Measurements from ENCODE around the gene ADRM1. TPM values are rescaled to one million over a fixed set of nuclear protein-coding genes. Genes with fewer than 3 reads are reported as not detected.

ADRM1 gene
- total RNA-seq, 2 experiments from 2014 or later = 40.8 to 44.3 TPM

DNA sequence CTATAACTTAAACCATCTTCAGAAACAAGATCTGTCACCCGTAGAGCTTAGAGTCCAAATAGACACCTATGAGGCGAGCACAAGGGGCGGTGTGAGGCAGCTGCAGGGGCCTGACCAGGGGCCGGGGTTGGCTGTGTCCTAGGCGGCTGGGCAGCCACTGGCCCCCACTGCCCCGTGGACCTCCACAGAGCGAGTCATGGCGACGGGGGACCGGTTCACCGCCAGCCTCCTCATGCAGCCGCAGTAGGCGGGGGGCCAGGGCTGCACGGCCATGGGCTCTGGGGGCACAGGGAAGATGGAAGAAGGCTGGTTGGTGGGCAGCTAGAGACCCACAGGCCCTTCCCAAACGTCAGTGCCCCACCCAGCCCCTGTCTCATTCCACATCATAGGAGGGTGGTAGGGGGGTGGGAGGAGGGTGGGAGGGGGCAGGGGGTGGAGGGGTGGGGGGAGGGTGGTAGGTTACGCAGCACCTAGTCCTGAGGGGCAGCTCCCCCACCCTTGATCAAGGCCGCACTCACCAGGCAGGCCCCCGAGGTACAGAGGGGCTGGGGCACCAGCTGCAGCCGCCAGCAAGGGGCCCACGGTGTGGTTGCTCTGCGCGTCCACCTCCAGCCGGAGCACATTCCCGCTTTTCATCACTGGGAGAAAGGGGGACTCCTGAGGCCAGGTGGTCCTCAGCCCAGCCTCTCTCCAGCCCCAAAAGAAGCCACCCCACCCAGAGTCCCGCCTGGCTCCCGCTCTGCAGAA is 6.6 kb downstream of the ADRM1 start:
- Mint-ChIP-seq H3K4me3 (no peak overlapping the region), H3K27ac (no peak overlapping the region), H3K36me3 (ENCODE audit: low read depth) (peaks cover 38% of the 10 kb centered on the region), H3K27me3 (no peaks in the 10 kb centered on the region), H3K4me1 (ENCODE audit: low read depth) (peaks cover 11% of the 10 kb centered on the region), H3K9me3 (no peaks in the 10 kb centered on the region)
- DNase-seq = no peak
- peaks cover 22% of the 10 kb centered on the region for H3K4me1 ChIP-seq (ENCODE audit: insufficient read depth, low read length)
- TF ChIP-seq, protein P1, sequence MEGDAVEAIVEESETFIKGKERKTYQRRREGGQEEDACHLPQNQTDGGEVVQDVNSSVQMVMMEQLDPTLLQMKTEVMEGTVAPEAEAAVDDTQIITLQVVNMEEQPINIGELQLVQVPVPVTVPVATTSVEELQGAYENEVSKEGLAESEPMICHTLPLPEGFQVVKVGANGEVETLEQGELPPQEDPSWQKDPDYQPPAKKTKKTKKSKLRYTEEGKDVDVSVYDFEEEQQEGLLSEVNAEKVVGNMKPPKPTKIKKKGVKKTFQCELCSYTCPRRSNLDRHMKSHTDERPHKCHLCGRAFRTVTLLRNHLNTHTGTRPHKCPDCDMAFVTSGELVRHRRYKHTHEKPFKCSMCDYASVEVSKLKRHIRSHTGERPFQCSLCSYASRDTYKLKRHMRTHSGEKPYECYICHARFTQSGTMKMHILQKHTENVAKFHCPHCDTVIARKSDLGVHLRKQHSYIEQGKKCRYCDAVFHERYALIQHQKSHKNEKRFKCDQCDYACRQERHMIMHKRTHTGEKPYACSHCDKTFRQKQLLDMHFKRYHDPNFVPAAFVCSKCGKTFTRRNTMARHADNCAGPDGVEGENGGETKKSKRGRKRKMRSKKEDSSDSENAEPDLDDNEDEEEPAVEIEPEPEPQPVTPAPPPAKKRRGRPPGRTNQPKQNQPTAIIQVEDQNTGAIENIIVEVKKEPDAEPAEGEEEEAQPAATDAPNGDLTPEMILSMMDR (IDR thresholded peaks at IDR 0.05) = no peak
- H3K27ac ChIP-seq (ENCODE audit: low read depth in 1 of 2, low read length in 2 of 2) = no peak overlapping the region
- H3K36me3 ChIP-seq (ENCODE audit: insufficient read depth, low read length) = peaks cover 47% of the 10 kb centered on the region
- H3K27me3 ChIP-seq (ENCODE audit: control insufficient read depth in 1 of 2, insufficient read depth in 2 of 2, low read length in 2 of 2) = no peaks in the 10 kb centered on the region
- ChIA-PET POLR2A (no interaction called here), CTCF (no interaction called here)
- H3K4me3 ChIP-seq (ENCODE audit: low read length) = no peak overlapping the region
- intact Hi-C loops (cut with DNase I, micrococcal nuclease) = no loop called here
- no peak for ATAC-seq (ENCODE audit: poor library complexity)
- H3K9me3 ChIP-seq (ENCODE audit: control insufficient read depth in 1 of 2, insufficient read depth in 1 of 2, low read length in 2 of 2) = no peaks in the 10 kb centered on the region

GRCh38 chr20:62309947-62310756 is 7.4 kb downstream of the ADRM1 start:
- Histone ChIP-seq H3K27ac (ENCODE audit: low read depth in 1 of 2, low read length in 2 of 2) (no peak overlapping the region), H3K36me3 (ENCODE audit: insufficient read depth, low read length) (peaks cover 40% of the 10 kb centered on the region), H3K27me3 (ENCODE audit: control insufficient read depth in 1 of 2, insufficient read depth in 2 of 2, low read length in 2 of 2) (no peaks in the 10 kb centered on the region), H3K4me3 (ENCODE audit: low read length) (no peak overlapping the region), H3K4me1 (ENCODE audit: insufficient read depth, low read length) (peaks cover 14% of the 10 kb centered on the region), H3K9me3 (ENCODE audit: control insufficient read depth in 1 of 2, insufficient read depth in 1 of 2, low read length in 2 of 2) (no peaks in the 10 kb centered on the region)
- ChIA-PET CTCF (no interaction called here), POLR2A (no interaction called here)
- TF ChIP-seq, protein P1 (IDR thresholded peaks at IDR 0.05) = no peak
- no peaks in the 10 kb centered on the region for H3K9me3 Mint-ChIP-seq
- intact Hi-C loops (cut with DNase I, micrococcal nuclease) = no loop called here
- ATAC-seq (ENCODE audit: poor library complexity) = no peak
- H3K4me3 Mint-ChIP-seq = no peak overlapping the region
- no peaks in the 10 kb centered on the region for H3K27me3 Mint-ChIP-seq
- DNase-seq = no peak
- H3K27ac Mint-ChIP-seq = no peak overlapping the region
- H3K4me1 Mint-ChIP-seq (ENCODE audit: low read depth) = peaks cover 3% of the 10 kb centered on the region
- peaks cover 30% of the 10 kb centered on the region for H3K36me3 Mint-ChIP-seq (ENCODE audit: low read depth)

DNA sequence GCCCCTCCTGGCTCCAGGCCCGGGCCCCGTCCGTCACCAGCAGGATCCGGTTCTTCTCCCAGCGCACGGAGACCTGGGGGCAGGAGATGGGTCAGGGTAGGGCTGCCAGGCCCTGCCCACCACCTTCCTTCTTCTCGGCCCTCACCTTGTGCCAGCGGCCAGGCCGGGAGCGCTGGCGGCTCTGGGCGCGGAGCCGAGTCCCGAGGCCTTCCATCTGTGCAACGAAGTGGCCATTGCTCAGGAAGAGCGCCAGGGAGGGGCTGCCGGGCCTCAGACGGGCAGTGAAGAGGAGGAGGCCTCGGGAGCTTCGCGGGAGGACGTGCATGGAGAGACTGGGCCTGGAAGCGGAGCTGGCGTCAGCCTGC is 7.9 kb downstream of the ADRM1 start:
- ChIA-PET POLR2A (no interaction called here), CTCF (no interaction called here)
- Mint-ChIP-seq H3K4me1 (ENCODE audit: low read depth) (no peaks in the 10 kb centered on the region), H3K36me3 (ENCODE audit: low read depth) (peaks cover 24% of the 10 kb centered on the region), H3K4me3 (no peak overlapping the region), H3K9me3 (no peaks in the 10 kb centered on the region), H3K27ac (no peak overlapping the region), H3K27me3 (no peaks in the 10 kb centered on the region)
- no peaks in the 10 kb centered on the region for H3K27me3 ChIP-seq (ENCODE audit: control insufficient read depth in 1 of 2, insufficient read depth in 2 of 2, low read length in 2 of 2)
- H3K27ac ChIP-seq (ENCODE audit: low read depth in 1 of 2, low read length in 2 of 2) = no peak overlapping the region
- no peak for ATAC-seq (ENCODE audit: poor library complexity)
- peaks cover 8% of the 10 kb centered on the region for H3K4me1 ChIP-seq (ENCODE audit: insufficient read depth, low read length)
- H3K36me3 ChIP-seq (ENCODE audit: insufficient read depth, low read length) = peaks cover 34% of the 10 kb centered on the region
- no peak overlapping the region for H3K4me3 ChIP-seq (ENCODE audit: low read length)
- H3K9me3 ChIP-seq (ENCODE audit: control insufficient read depth in 1 of 2, insufficient read depth in 1 of 2, low read length in 2 of 2) = no peaks in the 10 kb centered on the region
- no peak for DNase-seq
- intact Hi-C loops (cut with DNase I, micrococcal nuclease) = no loop called here
- TF ChIP-seq, protein P1 (IDR thresholded peaks at IDR 0.05) = no peak

Measured in CD4-positive, alpha-beta T cell (primary cell).